Type B pancreatic cell (in vitro differentiated cells): ENCODE results near the gene CILP2. TPM values are rescaled to one million over a fixed set of nuclear protein-coding genes. Genes with fewer than 3 reads are reported as not detected.

ENCODE experiments used
- DNase-seq: peaks from one replicate; pipeline ENCODE4 v3.0.0; 2021; ENCODE audit warnings: mixed read lengths; ENCODE audit not compliant: unreplicated experiment; ENCODE audit errors: extremely low spot score
- H3K27ac Mint-ChIP-seq: 2 replicates; pipeline ENCODE4 v1.8.0; 2021; ENCODE audit warnings: mild to moderate bottlenecking, mixed read lengths
- H3K27me3 Mint-ChIP-seq: 2 replicates; pipeline ENCODE4 v1.8.0; 2021; ENCODE audit warnings: mixed read lengths
- H3K36me3 Mint-ChIP-seq: 2 replicates; pipeline ENCODE4 v1.8.0; 2021; ENCODE audit warnings: mixed read lengths
- H3K4me1 Mint-ChIP-seq: one replicate; pipeline ENCODE4 v1.8.0; 2021; ENCODE audit warnings: mixed read lengths; ENCODE audit not compliant: unreplicated experiment
- H3K4me3 Mint-ChIP-seq: 2 replicates; pipeline ENCODE4 v1.8.0; 2021; ENCODE audit warnings: mild to moderate bottlenecking, mixed read lengths
- H3K9me3 Mint-ChIP-seq: 2 replicates; pipeline ENCODE4 v1.8.0; 2021; ENCODE audit warnings: mixed read lengths
- CTCF ChIP-seq: fragments of 200-600 bp; sonication (generic); conservative IDR thresholded peaks from 2 replicates; pipeline ENCODE4 v1.5.0; 2021; ENCODE audit warnings: antibody characterized with exemption, mild to moderate bottlenecking
- total RNA-seq: library from RNA; stranded (reverse); gene quantifications from 2 replicates; pipeline ENCODE4 v1.2.1, GENCODE V29; 2021; ENCODE audit warnings: low replicate concordance

The CILP2 gene
- total RNA-seq, 1 donor from 2014 or later = 3.2 TPM

GRCh38 chr19:19543101-19543500, 5.0 kb downstream of the CILP2 start:
- no peak for DNase-seq
- Mint-ChIP-seq H3K27me3 (peaks cover 7% of the 10 kb centered on the region), H3K36me3 (no peaks in the 10 kb centered on the region), H3K9me3 (no peaks in the 10 kb centered on the region), H3K27ac (no peak overlapping the region), H3K4me1 (peaks cover 5% of the 10 kb centered on the region), H3K4me3 (no peak overlapping the region)
- TF ChIP-seq CTCF = no peak

GRCh38 chr19:19543640-19544039, 5.6 kb downstream of the CILP2 start:
- Mint-ChIP-seq H3K9me3 (no peaks in the 10 kb centered on the region), H3K4me1 (peaks cover 3% of the 10 kb centered on the region), H3K36me3 (no peaks in the 10 kb centered on the region), H3K27ac (no peak overlapping the region), H3K27me3 (peaks cover 4% of the 10 kb centered on the region), H3K4me3 (no peak overlapping the region)
- no peak for DNase-seq
- TF ChIP-seq CTCF = no peak

GRCh38 chr19:19544257-19544953, 6.3 kb downstream of the CILP2 start:
- DNase-seq = no peak

GRCh38 chr19:19544954-19545591, 7.0 kb downstream of the CILP2 start:
- H3K27ac Mint-ChIP-seq = no peak overlapping the region
- H3K36me3 Mint-ChIP-seq = no peaks in the 10 kb centered on the region
- TF ChIP-seq CTCF = no peak
- no peak overlapping the region for H3K4me3 Mint-ChIP-seq
- no peaks in the 10 kb centered on the region for H3K9me3 Mint-ChIP-seq
- peaks cover 3% of the 10 kb centered on the region for H3K27me3 Mint-ChIP-seq
- DNase-seq = no peak
- H3K4me1 Mint-ChIP-seq = no peaks in the 10 kb centered on the region

More at GRCh38 chr19:19544257-19544953, 6.3 kb downstream of the CILP2 start:
- Mint-ChIP-seq H3K36me3 (no peaks in the 10 kb centered on the region), H3K27me3 (peaks cover 3% of the 10 kb centered on the region), H3K27ac (no peak overlapping the region), H3K9me3 (no peaks in the 10 kb centered on the region), H3K4me1 (no peaks in the 10 kb centered on the region), H3K4me3 (no peak overlapping the region)
- no peak for TF ChIP-seq CTCF

- no peak for TF ChIP-seq CTCF
- Mint-ChIP-seq H3K4me1 (no peaks in the 10 kb centered on the region), H3K27ac (no peak overlapping the region), H3K9me3 (no peaks in the 10 kb centered on the region), H3K27me3 (peaks cover 3% of the 10 kb centered on the region), H3K4me3 (no peak overlapping the region), H3K36me3 (no peaks in the 10 kb centered on the region)
- no peak for DNase-seq
Observed at GRCh38 chr19:19545707-19546106, 7.6 kb downstream of the CILP2 start.
